H1 (cell line): ENCODE results near the gene IFI44L. TPM values are rescaled to one million over a fixed set of nuclear protein-coding genes. Genes with fewer than 3 reads are reported as not detected.

Experiments
- CTCF ChIA-PET: fragments of 300-600 bp; sonication (Branson Sonifier 250); formaldehyde crosslinking; loops from one replicate; lab custom pipeline; 2021; ENCODE audit not compliant: partially characterized antibody; lab: Charles Lee
- POLR2A ChIA-PET: fragments of 300-600 bp; sonication (Branson Sonifier 250); formaldehyde crosslinking; loops from one replicate; lab custom pipeline; 2021; ENCODE audit warnings: inconsistent platforms; ENCODE audit not compliant: partially characterized antibody; lab: Charles Lee
- DNase-seq, 2 experiments: peaks; one replicate each; pipeline versions ENCODE4 v3.0.0 to v3.0.0-alpha.2; 2010 to 2022; ENCODE audit warnings: low spot score in 2 of 2, low read depth in 1 of 2, mixed read lengths in 1 of 2
- FAIRE-seq: peaks from 2 replicates; lab custom pipeline; 2011; peaks lifted over from hg19 to GRCh38; lab: Jason Lieb, UNC
- H2AFZ ChIP-seq: 2 replicates; pipeline ENCODE4 v1.8.1; 2012; ENCODE audit warnings: low read length, inconsistent platforms
- H2AK5ac ChIP-seq: 2 replicates; pipeline ENCODE4 v1.6.1; 2013; ENCODE audit warnings: low read depth, low read length
- H2BK120ac ChIP-seq: replicated peaks from 2 replicates; pipeline ENCODE3; 2013; ENCODE audit warnings: low read depth, low read length, inconsistent platforms
- H2BK12ac ChIP-seq: 2 replicates; pipeline ENCODE4 v1.6.1; 2013; ENCODE audit warnings: low read depth, low read length
- H2BK15ac ChIP-seq: 2 replicates; pipeline ENCODE4 v1.6.1; 2013; ENCODE audit warnings: low read length
- H2BK20ac ChIP-seq: 2 replicates; pipeline ENCODE4 v1.6.1; 2013; ENCODE audit warnings: low read length
- H2BK5ac ChIP-seq: 2 replicates; pipeline ENCODE4 v1.6.1; 2013; ENCODE audit warnings: low read depth, low read length
- H3K14ac ChIP-seq: 2 replicates; pipeline ENCODE4 v1.6.1; 2013; ENCODE audit warnings: inconsistent platforms; ENCODE audit not compliant: insufficient read length
- H3K18ac ChIP-seq: 2 replicates; pipeline ENCODE4 v1.6.1; 2013; ENCODE audit warnings: low read length; ENCODE audit errors: extremely low read depth
- H3K23ac ChIP-seq: 2 replicates; pipeline ENCODE4 v1.6.1; 2013; ENCODE audit warnings: inconsistent platforms; ENCODE audit not compliant: insufficient read length
- H3K23me2 ChIP-seq: 2 replicates; pipeline ENCODE4 v1.6.1; 2013; ENCODE audit warnings: low read depth, low read length
- H3K27ac ChIP-seq: 2 replicates; pipeline ENCODE4 v1.6.1; 2011; ENCODE audit warnings: low read depth, low read length, inconsistent platforms
- H3K27me3 ChIP-seq, 4 experiments: replicated peaks in 1 of 4; 1 replicate in 1 of 4; 2 replicates in 3 of 4; pipeline versions ENCODE4 v1.6.1 to v1.8.1; 2011 to 2013; ENCODE audit warnings: low read length in 3 of 4, mild to moderate bottlenecking in 3 of 4, inconsistent platforms in 2 of 4, mixed read lengths in 2 of 4, moderate library complexity in 1 of 4; ENCODE audit not compliant: control insufficient read depth in 3 of 4, insufficient read depth in 3 of 4; ENCODE audit errors: extremely low read depth in 1 of 4
- H3K36me3 ChIP-seq, 4 experiments: 2 replicates each; pipeline versions ENCODE4 v1.6.1 to v1.8.1; 2011 to 2013; ENCODE audit warnings: mild to moderate bottlenecking in 4 of 4, low read length in 3 of 4, moderate library complexity in 2 of 4, control low read depth in 1 of 4, inconsistent platforms in 1 of 4; ENCODE audit not compliant: insufficient read depth in 4 of 4, control insufficient read depth in 2 of 4
- H3K4ac ChIP-seq: replicated peaks from 2 replicates; pipeline ENCODE3; 2013; ENCODE audit warnings: low read length, low read depth, mixed read lengths, inconsistent platforms; ENCODE audit not compliant: insufficient read length
- H3K4me1 ChIP-seq, 4 experiments: replicated peaks in 1 of 4; 1 replicate in 1 of 4; 2 replicates in 3 of 4; pipeline versions ENCODE4 v1.6.1 to v1.8.1; 2011 to 2013; ENCODE audit warnings: low read length in 3 of 4, inconsistent platforms in 2 of 4, mixed read lengths in 1 of 4; ENCODE audit not compliant: insufficient read depth in 4 of 4, control insufficient read depth in 3 of 4
- H3K4me2 ChIP-seq, 2 experiments: 2 replicates each; pipeline versions ENCODE4 v1.6.1 to v1.8.1; 2011 to 2013; ENCODE audit warnings: low read depth in 2 of 2, low read length in 2 of 2, control low read depth in 1 of 2, inconsistent platforms in 1 of 2, mild to moderate bottlenecking in 1 of 2; ENCODE audit not compliant: insufficient read depth in 1 of 2
- H3K4me3 ChIP-seq, 4 experiments: fragments of 200-600, 300-600 bp in 1 of 4; sonication (generic), shearing (Covaris generic), sonication (Bioruptor Twin) in 1 of 4; 2 replicates each; pipeline versions ENCODE4 v1.5.1 to v1.8.1; 2011 to 2016; ENCODE audit warnings: low read length in 4 of 4, low read depth in 3 of 4, control low read depth in 2 of 4, inconsistent platforms in 2 of 4, mild to moderate bottlenecking in 2 of 4, mixed read lengths in 1 of 4, moderate library complexity in 1 of 4; ENCODE audit not compliant: insufficient read depth in 2 of 4; ENCODE audit errors: extremely low read depth in 1 of 4
- H3K56ac ChIP-seq: replicated peaks from 2 replicates; pipeline ENCODE3; 2013; ENCODE audit warnings: low read depth, mild to moderate bottlenecking, mixed read lengths, low read length, inconsistent platforms; ENCODE audit not compliant: insufficient read length
- H3K79me1 ChIP-seq: 2 replicates; pipeline ENCODE4 v1.6.1; 2013; ENCODE audit warnings: low read depth, low read length, control low read depth
- H3K79me2 ChIP-seq, 2 experiments: 2 replicates each; pipeline versions ENCODE4 v1.6.1 to v1.8.1; 2012 to 2013; ENCODE audit warnings: low read length in 2 of 2, mild to moderate bottlenecking in 2 of 2, inconsistent platforms in 1 of 2; ENCODE audit not compliant: insufficient read depth in 2 of 2, control insufficient read depth in 1 of 2
- H3K9ac ChIP-seq, 4 experiments: replicated peaks in 1 of 4; 1 replicate in 1 of 4; 2 replicates in 3 of 4; pipeline versions ENCODE4 v1.6.1 to v1.8.1; 2011 to 2013; ENCODE audit warnings: low read depth in 3 of 4, low read length in 3 of 4, control low read depth in 2 of 4, mild to moderate bottlenecking in 2 of 4, moderate library complexity in 2 of 4, inconsistent platforms in 1 of 4; ENCODE audit errors: extremely low read depth in 1 of 4
- H3K9me3 ChIP-seq, 2 experiments: 2 replicates each; pipeline versions ENCODE4 v1.6.1 to v1.8.1; 2012 to 2013; ENCODE audit warnings: mild to moderate bottlenecking in 2 of 2, moderate library complexity in 2 of 2, control low read depth in 1 of 2, inconsistent platforms in 1 of 2, low read depth in 1 of 2, low read length in 1 of 2, mixed read lengths in 1 of 2; ENCODE audit not compliant: insufficient read depth in 2 of 2
- H4K20me1 ChIP-seq, 2 experiments: replicated peaks in 1 of 2; 2 replicates each; pipeline versions ENCODE3 to v1.8.1; 2011 to 2013; ENCODE audit warnings: inconsistent platforms in 2 of 2, low read length in 2 of 2, mild to moderate bottlenecking in 1 of 2; ENCODE audit not compliant: insufficient read depth in 2 of 2, control insufficient read depth in 1 of 2
- H4K5ac ChIP-seq: 2 replicates; pipeline ENCODE4 v1.6.1; 2013; ENCODE audit warnings: low read length, low read depth, mixed read lengths, inconsistent platforms; ENCODE audit not compliant: insufficient read length
- H4K8ac ChIP-seq: 2 replicates; pipeline ENCODE4 v1.8.0; 2013; ENCODE audit warnings: mild to moderate bottlenecking, moderate library complexity, low read length, inconsistent platforms; ENCODE audit not compliant: insufficient read depth; ENCODE audit errors: extremely low read depth
- H4K91ac ChIP-seq: replicated peaks from 2 replicates; pipeline ENCODE3; 2013; ENCODE audit warnings: low read length, mixed read lengths, inconsistent platforms; ENCODE audit not compliant: insufficient read length
- CBX5 ChIP-seq: fragments of 300-800, 300-1000 bp; sonication (generic); IDR thresholded peaks from 2 replicates; pipeline ENCODE4 v1.7.1; 2016; ENCODE audit warnings: antibody characterized with exemption, low read length, low read depth
- CBX8 ChIP-seq: fragments of 300-800, 300-1000 bp; sonication (generic); IDR thresholded peaks from 2 replicates; pipeline ENCODE4 v1.7.1; 2016; ENCODE audit warnings: low read depth, low read length, borderline replicate concordance
- CREB1 ChIP-seq: IDR thresholded peaks from 2 replicates; pipeline ENCODE4 v1.6.1; 2012; ENCODE audit warnings: inconsistent platforms
- CTBP2 ChIP-seq: IDR thresholded peaks from 2 replicates; pipeline ENCODE4 v1.7.0; 2011; ENCODE audit warnings: borderline replicate concordance, mild to moderate bottlenecking, moderate library complexity, mixed read lengths, low read length; ENCODE audit not compliant: insufficient read depth, insufficient read length
- FOSL1 ChIP-seq: IDR thresholded peaks from 2 replicates; pipeline ENCODE4 v1.6.1; 2011; ENCODE audit warnings: mild to moderate bottlenecking, low read depth, low read length, moderate library complexity; ENCODE audit not compliant: insufficient read depth
- HDAC6 ChIP-seq: IDR thresholded peaks from one replicate; pipeline ENCODE4 v1.7.1; 2012; ENCODE audit warnings: low read depth, mild to moderate bottlenecking, inconsistent platforms, low read length, moderate library complexity
- POLR2A ChIP-seq, 2 experiments: IDR thresholded peaks; 1 replicate in 1 of 2; 2 replicates in 1 of 2; pipeline ENCODE4 v1.6.1; 2011; ENCODE audit warnings: low read depth in 2 of 2, low read length in 2 of 2, mild to moderate bottlenecking in 2 of 2; ENCODE audit errors: control extremely low read depth in 1 of 2
- RAD21 ChIP-seq, 2 experiments: IDR thresholded peaks in 1 of 2; conservative IDR thresholded peaks in 1 of 2; 2 replicates each; pipeline ENCODE4 v1.6.1; 2011; ENCODE audit warnings: low read depth in 2 of 2, low read length in 2 of 2, improper control_type of control experiment in 1 of 2, inconsistent platforms in 1 of 2, mild to moderate bottlenecking in 1 of 2, moderate library complexity in 1 of 2
- RBBP5 ChIP-seq: IDR thresholded peaks from 2 replicates; pipeline ENCODE4 v1.7.1; 2012; ENCODE audit warnings: low read depth, mild to moderate bottlenecking, inconsistent platforms, low read length, moderate library complexity, borderline replicate concordance
- TAF7 ChIP-seq: optimal IDR thresholded peaks from 2 replicates; pipeline ENCODE3; 2011; ENCODE audit warnings: low read depth, mild to moderate bottlenecking, inconsistent platforms, low read length, moderate library complexity, borderline replicate concordance
- ZNF274 ChIP-seq: IDR thresholded peaks from 2 replicates; pipeline ENCODE4 v1.7.0; 2012; ENCODE audit warnings: low read length, borderline replicate concordance; ENCODE audit errors: extremely low read depth
- WGBS, 2 experiments: shearing (Covaris generic) in 1 of 2; methylation state at CpG; one replicate each; pipeline versions ENCODE4 v1.1.6 to v1.1.7; 2013 to 2015; ENCODE audit warnings: low lambda C conversion rate in 2 of 2, mixed read lengths in 2 of 2, inconsistent platforms in 1 of 2, low coverage in 1 of 2, missing lambda C conversion rate in 1 of 2; ENCODE audit not compliant: insufficient replicate concordance in 2 of 2, insufficient coverage in 1 of 2, insufficient read length in 1 of 2; ENCODE audit errors: extremely low coverage in 1 of 2, missing lambda C conversion rate in 1 of 2; 5-methylcytosine and 5-hydroxymethylcytosine counted together
- polyA plus RNA-seq, 7 experiments: library from polyadenylated mRNA; depleted of rRNA in 3 of 7; stranded (reverse) in 5 of 7; unstranded in 2 of 7; fragments of >200 nt in 5 of 7; fragments of 200-250 nt in 2 of 7; gene quantifications; 1 replicate in 5 of 7; 2 replicates in 1 of 7; 4 replicates in 1 of 7; pipeline versions ENCODE4 v1.2.1 to v1.2.3, GENCODE V29; 2011 to 2013; ENCODE audit warnings: missing spikeins in 2 of 7, mixed read lengths in 2 of 7
- total RNA-seq: library from RNA; stranded (reverse); fragmentation: NEBNext Ultra II Directional; extraction: Animal tissue kit (Norgen Biotek cat#: 25700); gene quantifications from 2 replicates; pipeline ENCODE4 v1.2.1, GENCODE V29; 2021

The IFI44L gene
- total and polyA plus RNA-seq, 2 of the 8 experiments (the other 6 are each of a cell fraction or from before 2014, with no cell fraction given), result not detected

DNA sequence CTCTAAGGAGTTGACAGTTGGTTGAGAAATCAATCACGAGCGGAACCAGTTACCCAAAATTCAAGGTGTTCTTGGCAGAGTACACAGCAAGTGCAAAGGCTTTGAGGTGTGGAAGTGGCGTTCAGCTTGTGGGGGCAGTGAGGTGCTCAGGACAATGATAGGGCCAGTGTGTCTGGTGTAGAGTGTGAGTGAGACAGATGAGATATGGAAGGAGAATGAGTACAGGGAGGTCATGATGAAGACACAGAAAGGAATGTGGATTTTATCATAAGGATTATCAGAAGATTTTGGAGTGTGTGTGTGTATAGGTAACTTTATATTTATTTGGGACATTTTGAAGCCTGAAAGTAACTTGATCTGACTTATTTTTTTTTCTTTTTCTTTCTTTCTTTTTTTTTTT, 70.3 kb downstream of the IFI44L start:
- Histone ChIP-seq H2BK5ac (no peak overlapping the region), H3K18ac (no peak overlapping the region), H2BK12ac (no peak overlapping the region), H2AFZ (no peak overlapping the region), H3K36me3 (no peaks in the 10 kb centered on the region), H3K23me2 (no peaks in the 10 kb centered on the region), H2AK5ac (no peak overlapping the region), H3K27ac (no peak overlapping the region), H3K9ac (no peak overlapping the region), H3K4me1 (no peaks in the 10 kb centered on the region), H3K9me3 (no peaks in the 10 kb centered on the region), H3K14ac (no peak overlapping the region), H3K4ac (no peak overlapping the region), H4K5ac (no peak overlapping the region), H3K79me1 (no peaks in the 10 kb centered on the region), H3K4me2 (no peak overlapping the region), H4K8ac (no peak overlapping the region), H3K79me2 (no peaks in the 10 kb centered on the region), H4K20me1 (no peaks in the 10 kb centered on the region), H3K23ac (no peak overlapping the region), H3K27me3 (no peaks in the 10 kb centered on the region), H2BK15ac (no peak overlapping the region), H3K56ac (no peak overlapping the region), H3K4me3 (no peak overlapping the region), H4K91ac (no peak overlapping the region), H2BK20ac (no peak overlapping the region), H2BK120ac (no peak overlapping the region)
- CTCF ChIA-PET, result interaction anchor here (1.0 kb wide), 1 partner anchor 73 kb away, joined by 3 read pairs; no protein-coding TSS in a partner anchor
- no peak for FAIRE-seq
- 93% methylated on average over 3 of the region's 3 CpGs; no CpG with 5 or more reads in 1 of the 2 experiments for WGBS, 2 experiments
- POLR2A ChIA-PET, result no interaction called here
- TF ChIP-seq ZNF274 (no peak), FOSL1 (no peak), CBX8 (no peak), CREB1 (no peak), CTBP2 (no peak), RBBP5 (no peak), HDAC6 (no peak), RAD21 (IDR thresholded peaks at IDR 0.05 in 1 of 2, conservative IDR thresholded peaks at IDR 0.05 in 1 of 2; ENCODE audit: low read depth in 2 of 2, low read length in 2 of 2) (no peak), CBX5 (no peak), TAF7 (no peak), POLR2A (IDR thresholded peaks at IDR 0.05; ENCODE audit: control extremely low read depth in 1 of 2, low read depth in 2 of 2, low read length in 2 of 2) (no peak)
- DNase-seq, result no peak
